GM18868 (cell line): ENCODE results near the gene GNG12.

ENCODE experiments used
- ATAC-seq: cut with Tn5 transposase; IDR thresholded peaks from one replicate; pipeline ENCODE4 v1.9.1; 2021; ENCODE audit warnings: mild to moderate bottlenecking, moderate library complexity; ENCODE audit not compliant: unreplicated experiment

Gene GNG12

GRCh38 chr1:67816095-67816475 lies 17.2 kb downstream of the GNG12 start:
- no peak for ATAC-seq

- ATAC-seq = no peak
Measured at GRCh38 chr1:67815303-67816094, 17.8 kb downstream of the GNG12 start.

GRCh38 chr1:67814121-67814772 lies 19.0 kb downstream of the GNG12 start:
- no peak for ATAC-seq

- no peak for ATAC-seq
Measured at GRCh38 chr1:67812226-67812625, 21.0 kb downstream of the GNG12 start.

GRCh38 chr1:67811781-67812180 lies 21.5 kb downstream of the GNG12 start:
- ATAC-seq = no peak

- ATAC-seq = no peak
Measured at GRCh38 chr1:67809887-67810286, 23.4 kb downstream of the GNG12 start.

GRCh38 chr1:67807282-67807681 lies 26.0 kb downstream of the GNG12 start:
- no peak for ATAC-seq

GRCh38 chr1:67804710-67805109 lies 28.6 kb downstream of the GNG12 start:
- no peak for ATAC-seq

GRCh38 chr1:67803380-67804279 lies 29.6 kb downstream of the GNG12 start:
- ATAC-seq = no peak

GRCh38 chr1:67802565-67802964 lies 30.7 kb downstream of the GNG12 start:
- ATAC-seq = no peak

- ATAC-seq = no peak
Measured at GRCh38 chr1:67801903-67802302, 31.4 kb downstream of the GNG12 start.

GRCh38 chr1:67795179-67795912 lies 37.9 kb downstream of the GNG12 start:
- ATAC-seq = no peak

- no peak for ATAC-seq
Measured at GRCh38 chr1:67793562-67793961, 39.7 kb downstream of the GNG12 start.

- ATAC-seq = no peak
Measured at GRCh38 chr1:67792741-67793458, 40.4 kb downstream of the GNG12 start.

GRCh38 chr1:67792103-67792502 lies 41.2 kb downstream of the GNG12 start:
- no peak for ATAC-seq

- ATAC-seq = no peak
Measured at GRCh38 chr1:67791686-67792085, 41.6 kb downstream of the GNG12 start.

- ATAC-seq = no peak
Measured at GRCh38 chr1:67791261-67791660, 42.0 kb downstream of the GNG12 start.

GRCh38 chr1:67790201-67790692 lies 43.0 kb downstream of the GNG12 start:
- ATAC-seq = no peak

- no peak for ATAC-seq
Measured at GRCh38 chr1:67789551-67789950, 43.7 kb downstream of the GNG12 start.

GRCh38 chr1:67788904-67789303 lies 44.4 kb downstream of the GNG12 start:
- ATAC-seq = no peak
